Panc1 (cell line): Measurements from ENCODE around the gene CCDC160. TPM values are rescaled to one million over a fixed set of nuclear protein-coding genes. Genes with fewer than 3 reads are reported as not detected.

ENCODE experiments used
- ATAC-seq: fragments of 200-7000 bp; cut with Tn5 transposase; 2 replicates; pipeline ENCODE4 v1.9.1; 2020; ENCODE audit warnings: mild to moderate bottlenecking, moderate library complexity
- BruUV-seq: library from RNA; stranded (reverse); fragments of 400-500 nt; replicated peaks from 2 replicates; lab custom pipeline; 2021; lab: Mats Ljungman, UMichigan
- CTCF ChIA-PET: fragments of 300-600 bp; sonication (Branson Sonifier 250); formaldehyde crosslinking; loops from one replicate; lab custom pipeline; 2022; ENCODE audit warnings: antibody characterized with exemption; lab: Charles Lee
- POLR2A ChIA-PET: fragments of 300-600 bp; sonication (Branson Sonifier 250); formaldehyde crosslinking; loops from one replicate; lab custom pipeline; 2022; ENCODE audit warnings: antibody characterized with exemption; lab: Charles Lee
- DNase-seq: peaks from one replicate; pipeline ENCODE4 v3.0.0-alpha.2; 2010; ENCODE audit warnings: low read depth, low spot score
- H3K27ac ChIP-seq: 2 replicates; pipeline ENCODE4 v1.5.1; 2011; ENCODE audit warnings: mild to moderate bottlenecking, low read length, inconsistent platforms
- H3K27me3 ChIP-seq: fragments of 200-500 bp; sonication (Bioruptor generic); 2 replicates; pipeline ENCODE4 v1.6.0; 2014; ENCODE audit warnings: low read length, inconsistent platforms; ENCODE audit not compliant: control insufficient read depth, insufficient read depth
- H3K36me3 ChIP-seq: fragments of 200-500 bp; sonication (Bioruptor generic); 2 replicates; pipeline ENCODE4 v1.5.1; 2014; ENCODE audit warnings: inconsistent platforms, mild to moderate bottlenecking, low read length, moderate library complexity; ENCODE audit not compliant: control insufficient read depth, insufficient read depth
- H3K4me1 ChIP-seq: 2 replicates; pipeline ENCODE4 v1.5.1; 2011; ENCODE audit warnings: inconsistent platforms, mild to moderate bottlenecking, low read length, moderate library complexity; ENCODE audit not compliant: control insufficient read depth, insufficient read depth
- H3K4me3 ChIP-seq, 2 experiments: 2 replicates each; pipeline ENCODE4 v1.5.1; 2011 to 2012; ENCODE audit warnings: low read depth in 2 of 2, low read length in 2 of 2, mild to moderate bottlenecking in 2 of 2, inconsistent platforms in 1 of 2, moderate library complexity in 1 of 2
- H3K9me3 ChIP-seq: fragments of 200-500 bp; sonication (Bioruptor generic); 2 replicates; pipeline ENCODE4 v1.5.1; 2014; ENCODE audit warnings: low read depth, mild to moderate bottlenecking, inconsistent platforms, low read length, moderate library complexity; ENCODE audit not compliant: control insufficient read depth, insufficient read depth
- CTCF ChIP-seq: fragments of 450-650 bp; IDR thresholded peaks from 2 replicates; pipeline ENCODE4 v1.5.1; 2017; ENCODE audit warnings: mild to moderate bottlenecking
- POLR2AphosphoS5 ChIP-seq: IDR thresholded peaks from 2 replicates; pipeline ENCODE4 v1.6.1; 2012; ENCODE audit warnings: mild to moderate bottlenecking, low read depth, low read length, moderate library complexity
- REST ChIP-seq, 2 experiments: IDR thresholded peaks; 2 replicates each; pipeline ENCODE4 v1.6.1; 2011 to 2012; ENCODE audit warnings: low read depth in 2 of 2, control low read depth in 1 of 2, low read length in 1 of 2, mild to moderate bottlenecking in 1 of 2, moderate library complexity in 1 of 2; ENCODE audit not compliant: insufficient read depth in 1 of 2
- SIN3A ChIP-seq: IDR thresholded peaks from 2 replicates; pipeline ENCODE4 v1.6.1; 2012; ENCODE audit warnings: low read depth, mild to moderate bottlenecking, low read length, moderate library complexity, borderline replicate concordance; ENCODE audit not compliant: insufficient read depth
- TCF7L2 ChIP-seq: IDR thresholded peaks from 2 replicates; pipeline ENCODE4 v1.6.1; 2011; ENCODE audit warnings: mild to moderate bottlenecking, low read depth, low read length, inconsistent platforms
- in situ Hi-C: cut with HindIII; loops from 2 replicates; pipeline ENCODE4 v1.10.0; 2016; ENCODE audit warnings: low sequenced_read_pairs, low pct_unique_long_range_greater_than_20kb
- intact Hi-C: fragments of 100-400 bp; cut with micrococcal nuclease; formaldehyde crosslinking; loops from one replicate; pipeline ENCODE4 v1.10.0; 2022; ENCODE audit not compliant: unreplicated experiment
- total RNA-seq: library from RNA; stranded (reverse); gene quantifications from one replicate; pipeline ENCODE4 v1.2.1, GENCODE V29; 2021; ENCODE audit not compliant: unreplicated experiment

Gene CCDC160
- total RNA-seq, 1 experiment from 2014 or later, result not detected

GRCh38 chrX:134194915-134195314 is 42.1 kb upstream of the CCDC160 start:
- in situ Hi-C loops, result no loop called here
- H3K4me3 ChIP-seq, result no peak overlapping the region
- CTCF ChIA-PET, result interaction anchor here (0.6 kb wide), 1 partner anchor 10 kb away, joined by 4 read pairs; no protein-coding TSS in a partner anchor
- no peaks in the 10 kb centered on the region for H3K4me1 ChIP-seq
- POLR2A ChIA-PET, result no interaction called here
- H3K27ac ChIP-seq, result no peak overlapping the region
- H3K36me3 ChIP-seq, result no peaks in the 10 kb centered on the region
- ATAC-seq (no peak), DNase-seq (no peak)
- intact Hi-C loops, result no loop called here
- no peaks in the 10 kb centered on the region; the same call in none of the 2 replicates for H3K27me3 ChIP-seq
- no peak for TF ChIP-seq SIN3A
- no peak for TF ChIP-seq CTCF
- no peak for TF ChIP-seq REST (IDR thresholded peaks at IDR 0.05; ENCODE audit: insufficient read depth in 1 of 2, low read depth in 2 of 2, low read length in 1 of 2)
- TF ChIP-seq TCF7L2, result no peak
- no peak for TF ChIP-seq POLR2AphosphoS5
- H3K9me3 ChIP-seq, result no peaks in the 10 kb centered on the region
- BruUV-seq, result no TSS peak

- in situ Hi-C loops, result no loop called here
- TF ChIP-seq CTCF, result no peak
- TF ChIP-seq TCF7L2, result no peak
- no peak for TF ChIP-seq SIN3A
- TF ChIP-seq POLR2AphosphoS5, result no peak
- TF ChIP-seq REST (IDR thresholded peaks at IDR 0.05; ENCODE audit: insufficient read depth in 1 of 2, low read depth in 2 of 2, low read length in 1 of 2), result no peak
- Histone ChIP-seq H3K27me3 (no peaks in the 10 kb centered on the region), H3K27ac (no peak overlapping the region), H3K9me3 (no peaks in the 10 kb centered on the region; the same call in 1 of the 2 replicates), H3K36me3 (no peaks in the 10 kb centered on the region), H3K4me3 (no peak overlapping the region), H3K4me1 (no peaks in the 10 kb centered on the region)
- no TSS peak for BruUV-seq
- DNase-seq (no peak), ATAC-seq (no peak)
- ChIA-PET CTCF (no interaction called here), POLR2A (no interaction called here)
- intact Hi-C loops, result no loop called here
Measured at GRCh38 chrX:134202561-134202960, 34.4 kb upstream of the CCDC160 start.
